Uterus (tissue), 4 donors: ENCODE measurements around the gene TLE5. TPM values are rescaled to one million over a fixed set of nuclear protein-coding genes. Genes with fewer than 3 reads are reported as not detected.
"Not testable (repeated sequence)": the region's sequence is repeated elsewhere in the genome, so short reads cannot be mapped to it uniquely, and the experiment has no call there.

Source experiments
- DNase-seq, 2 donors: peaks; one replicate each; pipeline ENCODE4 v3.0.0-alpha.2; 2019 to 2020
- H3K27ac ChIP-seq, 2 donors: fragments of 200-600 bp; sonication (generic); 1 replicate in 1 of 2; 2 replicates in 1 of 2; pipeline ENCODE4 v1.5.1; 2016 to 2018
- H3K27me3 ChIP-seq, 2 donors: fragments of 200-600 bp; sonication (generic); one replicate each; pipeline ENCODE4 v1.5.1; 2018 to 2019; ENCODE audit warnings: control low read depth in 1 of 2
- H3K36me3 ChIP-seq, 2 donors: fragments of 200-600 bp; sonication (generic); one replicate each; pipeline ENCODE4 v1.5.1; 2019; ENCODE audit warnings: control low read depth in 1 of 2
- H3K4me1 ChIP-seq, 2 donors: fragments of 200-600 bp; sonication (generic); one replicate each; pipeline ENCODE4 v1.5.1; 2018 to 2019; ENCODE audit warnings: control low read depth in 1 of 2
- H3K4me3 ChIP-seq, 2 donors: fragments of 200-600 bp; sonication (generic); 1 replicate in 1 of 2; 2 replicates in 1 of 2; pipeline ENCODE4 v1.5.1; 2018 to 2019; ENCODE audit warnings: mild to moderate bottlenecking in 1 of 2
- H3K9me3 ChIP-seq, 2 donors: fragments of 200-600 bp; sonication (generic); one replicate each; pipeline ENCODE4 v1.5.1; 2019; ENCODE audit warnings: control low read depth in 1 of 2
- CTCF ChIP-seq, 4 experiments: fragments of 200-600 bp in 2 of 4; fragments of 450-650 bp in 2 of 4; sonication (generic) in 2 of 4; IDR thresholded peaks; one replicate each; pipeline ENCODE4 v1.5.1; 2016 to 2019; ENCODE audit warnings: antibody characterized with exemption in 4 of 4, mild to moderate bottlenecking in 2 of 4, moderate library complexity in 1 of 4
- POLR2A ChIP-seq, 2 donors: fragments of 450-650 bp; IDR thresholded peaks; one replicate each; pipeline ENCODE4 v1.6.1; 2016; ENCODE audit warnings: antibody characterized with exemption in 2 of 2, mild to moderate bottlenecking in 1 of 2, moderate library complexity in 1 of 2
- intact Hi-C: fragments of 100-400 bp; cut with DNase I; formaldehyde crosslinking; loops from one replicate; pipeline ENCODE4 v1.15.1; 2023; ENCODE audit warnings: low total_unique reads
- total RNA-seq, 4 donors: library from RNA; depleted of rRNA in 3 of 4; stranded (reverse); fragments of >200 nt in 3 of 4; gene quantifications; one replicate each; pipeline versions ENCODE4 v1.1.0 to v1.2.4, GENCODE V29; 2014 to 2023
- donor health status: DM: yes; HTN: yes; CAD: no.

Gene TLE5
- total RNA-seq, 4 donors from 2014 or later, result 86.1 to 644 (median 429) TPM

DNA sequence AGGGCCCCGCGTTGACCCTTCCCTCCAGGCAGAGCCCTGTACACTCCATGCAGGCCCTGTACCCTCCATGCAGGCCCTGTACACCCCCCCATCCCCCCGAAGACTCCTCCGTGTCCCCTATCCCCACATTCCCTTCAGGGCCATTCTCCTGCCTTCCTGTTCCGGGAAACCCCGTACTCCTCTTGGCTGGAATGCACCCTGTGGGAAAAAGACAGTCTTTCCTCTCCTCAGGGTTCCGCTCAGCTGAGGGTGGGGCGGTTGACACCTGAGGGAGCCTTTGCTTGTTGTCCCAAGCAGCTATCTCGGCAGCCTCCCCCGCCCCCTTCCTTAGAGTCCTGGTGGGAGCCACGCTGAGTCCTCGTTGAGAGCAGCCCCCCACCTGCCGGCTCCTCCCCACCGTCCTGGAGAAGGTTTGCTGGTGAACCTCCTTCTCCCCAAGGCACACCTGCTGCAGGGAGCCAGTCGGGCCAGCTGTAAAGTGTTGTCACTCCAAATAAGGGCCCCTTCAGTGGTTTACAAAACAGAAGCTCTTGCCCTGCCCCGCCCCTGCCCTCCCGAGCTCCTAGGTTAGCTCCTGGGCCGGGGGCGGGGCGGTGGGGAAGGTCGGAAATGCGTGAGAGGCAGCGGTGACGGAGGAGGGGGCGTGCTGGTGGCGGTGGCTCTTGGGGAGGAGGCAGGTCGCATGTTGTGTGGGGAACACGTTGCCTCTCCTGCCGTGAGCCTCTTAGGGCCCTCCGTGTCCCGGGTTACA lies 33.3 kb upstream of the TLE5 start:
- intact Hi-C loops, result no loop called here
- H3K4me1 ChIP-seq, result peaks cover 0 to 34% of the 10 kb centered on the region in 2 donors
- no peaks in the 10 kb centered on the region for H3K36me3 ChIP-seq
- H3K27ac ChIP-seq, result peak overlapping the region in 1 of 2 donors; percentile 57
- no peak for TF ChIP-seq POLR2A (IDR thresholded peaks at IDR 0.05)
- no peak for TF ChIP-seq CTCF (IDR thresholded peaks at IDR 0.05)
- DNase-seq, result no peak
- H3K27me3 ChIP-seq, result no peaks in the 10 kb centered on the region
- no peaks in the 10 kb centered on the region for H3K9me3 ChIP-seq
- H3K4me3 ChIP-seq, result peak overlapping the region; percentile 74 to 95

DNA sequence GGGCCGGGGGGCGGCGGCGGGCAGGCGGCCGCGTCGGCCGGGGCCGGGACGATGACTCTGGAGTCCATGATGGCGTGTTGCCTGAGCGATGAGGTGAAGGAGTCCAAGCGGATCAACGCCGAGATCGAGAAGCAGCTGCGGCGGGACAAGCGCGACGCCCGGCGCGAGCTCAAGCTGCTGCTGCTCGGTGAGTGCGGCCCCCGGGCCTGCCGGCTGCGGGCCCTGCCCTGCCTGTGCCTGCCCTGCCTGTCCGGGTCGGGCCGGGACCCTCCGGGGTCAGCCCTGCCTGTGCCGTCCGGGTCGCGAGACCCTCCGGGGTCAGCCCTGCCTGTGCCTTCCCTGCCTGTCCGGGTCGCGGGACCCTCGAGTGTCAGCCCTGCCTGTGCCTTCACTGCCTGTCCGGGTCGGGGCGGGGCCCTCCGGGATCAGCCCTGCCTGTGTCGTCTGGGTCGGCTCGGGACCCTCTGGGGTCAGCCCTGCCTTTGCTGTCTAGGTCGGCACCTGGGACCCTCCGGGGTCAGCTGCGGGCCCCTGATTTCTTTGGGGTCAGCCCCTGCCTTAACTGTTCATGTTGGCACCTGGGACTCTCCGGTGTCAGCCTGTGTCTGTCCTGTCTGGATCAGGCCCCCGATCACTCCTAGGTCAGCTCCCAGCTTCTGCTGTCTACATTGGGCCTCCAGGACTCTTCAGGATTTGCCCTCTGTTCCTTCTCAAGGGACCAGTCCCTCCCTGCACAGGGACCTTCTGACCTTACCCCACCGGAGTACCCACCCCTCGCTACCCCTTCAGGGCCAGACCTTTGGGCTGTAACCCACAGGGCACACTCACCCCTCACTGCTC lies 32.5 kb upstream of the TLE5 start:
- intact Hi-C loops, result no loop called here
- H3K36me3 ChIP-seq, result no peaks in the 10 kb centered on the region
- no peak for DNase-seq
- TF ChIP-seq CTCF (IDR thresholded peaks at IDR 0.05) (no peak), POLR2A (IDR thresholded peaks at IDR 0.05) (no peak)
- peak overlapping the region; percentile 74 to 95 for H3K4me3 ChIP-seq
- H3K27ac ChIP-seq, result peak overlapping the region; percentile 54 to 57
- H3K9me3 ChIP-seq, result no peaks in the 10 kb centered on the region
- H3K4me1 ChIP-seq, result peaks cover 0 to 30% of the 10 kb centered on the region in 2 donors
- no peaks in the 10 kb centered on the region for H3K27me3 ChIP-seq

GRCh38 chr19:3089299-3089855 lies 27.1 kb upstream of the TLE5 start:
- H3K4me1 ChIP-seq, H3K36me3 ChIP-seq, intact Hi-C loops, H3K27ac ChIP-seq, H3K9me3 ChIP-seq, DNase-seq, H3K27me3 ChIP-seq, H3K4me3 ChIP-seq: not testable (repeated sequence)

DNA sequence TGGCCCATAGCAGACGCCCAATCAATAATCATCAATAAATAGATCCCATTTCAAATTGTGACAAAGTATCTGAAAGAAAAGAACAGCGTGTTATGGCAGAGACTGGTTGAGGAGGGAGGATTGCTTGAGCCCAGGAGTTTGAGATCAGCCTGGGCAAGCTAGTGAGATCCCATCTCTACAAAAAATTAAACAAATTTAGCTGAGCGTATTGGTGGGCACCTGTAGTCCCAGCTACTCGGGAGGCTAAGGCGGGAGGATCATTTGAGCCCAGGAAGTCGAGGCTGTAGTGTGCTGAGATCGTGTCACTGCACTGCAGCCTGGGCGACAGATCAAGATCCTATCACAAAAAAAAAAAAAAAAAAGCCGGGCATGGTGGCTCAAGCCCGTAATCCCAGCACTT lies 25.5 kb upstream of the TLE5 start:
- no peak for DNase-seq
- intact Hi-C loops, result no loop called here
- Histone ChIP-seq H3K27ac (no peak overlapping the region), H3K9me3 (no peaks in the 10 kb centered on the region), H3K4me3 (no peak overlapping the region), H3K27me3 (no peaks in the 10 kb centered on the region), H3K36me3 (no peaks in the 10 kb centered on the region), H3K4me1 (no peaks in the 10 kb centered on the region)
- no peak for TF ChIP-seq CTCF (IDR thresholded peaks at IDR 0.05)
- no peak for TF ChIP-seq POLR2A (IDR thresholded peaks at IDR 0.05)

DNA sequence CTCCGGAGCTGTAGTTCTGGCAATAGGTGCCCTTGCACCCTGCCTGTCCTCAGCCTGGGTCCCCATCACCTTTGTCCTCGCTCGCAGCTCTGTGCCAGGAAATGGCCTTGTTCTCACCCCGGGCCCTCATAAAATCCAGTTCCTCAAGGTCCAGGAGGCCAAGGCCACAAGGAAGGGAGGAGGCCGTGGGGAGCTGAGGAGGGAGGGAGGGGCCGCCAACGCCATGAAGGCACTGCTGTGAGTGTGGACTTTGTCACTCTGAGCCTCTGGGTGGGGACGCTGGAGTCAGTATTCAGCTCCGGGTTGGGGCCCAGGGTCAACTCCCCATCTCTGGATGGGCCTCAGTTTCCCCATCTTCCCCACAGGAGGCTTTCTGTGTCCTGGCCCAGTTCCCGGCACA lies 22.6 kb upstream of the TLE5 start:
- H3K27ac ChIP-seq, result no peak overlapping the region
- H3K9me3 ChIP-seq, result no peaks in the 10 kb centered on the region
- H3K4me3 ChIP-seq, result no peak overlapping the region
- intact Hi-C loops, result no loop called here
- DNase-seq, result no peak
- no peaks in the 10 kb centered on the region for H3K36me3 ChIP-seq
- H3K4me1 ChIP-seq, result no peaks in the 10 kb centered on the region
- no peaks in the 10 kb centered on the region for H3K27me3 ChIP-seq
- TF ChIP-seq CTCF (IDR thresholded peaks at IDR 0.05), result no peak
- TF ChIP-seq POLR2A (IDR thresholded peaks at IDR 0.05), result no peak
